Hepatocyte (in vitro differentiated cells): ENCODE data around the gene TRIM31.

ENCODE experiments used
- CTCF ChIP-seq: fragments of 200-600 bp; sonication (generic); IDR thresholded peaks from 2 replicates; pipeline ENCODE4 v1.5.1; 2016; ENCODE audit warnings: antibody characterized with exemption, mild to moderate bottlenecking; ENCODE audit not compliant: poor library complexity
- EZH2 ChIP-seq: fragments of 200-600 bp; sonication (generic); IDR thresholded peaks from 2 replicates; pipeline ENCODE4 v1.6.1; 2016; ENCODE audit warnings: antibody characterized with exemption, mild to moderate bottlenecking, borderline replicate concordance
- EZH2phosphoT487 ChIP-seq: fragments of 200-600 bp; sonication (generic); IDR thresholded peaks from one replicate; pipeline ENCODE4 v1.6.1; 2018; ENCODE audit warnings: antibody characterized with exemption, mild to moderate bottlenecking, low read depth, moderate library complexity; ENCODE audit not compliant: unreplicated experiment, severe bottlenecking

GRCh38 chr6:30103872-30104179 lies 9.1 kb downstream of the TRIM31 start:
- no peak for TF ChIP-seq CTCF
- TF ChIP-seq EZH2 = no peak
- no peak for TF ChIP-seq EZH2phosphoT487
